H9 (cell line): ENCODE measurements around the gene TEX54. TPM values are rescaled to one million over a fixed set of nuclear protein-coding genes. Genes with fewer than 3 reads are reported as not detected.

Experiments
- DNase-seq: peaks from one replicate; pipeline ENCODE4 v3.0.0-alpha.2; 2017
- H2AFZ ChIP-seq: one replicate; pipeline ENCODE4 v1.6.1; 2013; ENCODE audit warnings: mild to moderate bottlenecking, low read length, control low read depth, moderate library complexity
- H2AK5ac ChIP-seq: 2 replicates; pipeline ENCODE4 v1.6.1; 2013; ENCODE audit warnings: low read length, control low read depth, mixed read lengths; ENCODE audit not compliant: insufficient read length
- H2BK120ac ChIP-seq: one replicate; pipeline ENCODE4 v1.6.1; 2013; ENCODE audit warnings: low read depth, mild to moderate bottlenecking, low read length, control low read depth, inconsistent platforms; ENCODE audit not compliant: poor library complexity, severe bottlenecking
- H2BK12ac ChIP-seq: 2 replicates; pipeline ENCODE4 v1.6.1; 2013; ENCODE audit warnings: low read length, control low read depth, mixed read lengths, low read depth; ENCODE audit not compliant: insufficient read length
- H2BK15ac ChIP-seq: 2 replicates; pipeline ENCODE4 v1.6.1; 2013; ENCODE audit warnings: low read depth, low read length, control low read depth
- H2BK20ac ChIP-seq: one replicate; pipeline ENCODE4 v1.6.1; 2013; ENCODE audit warnings: low read depth, mild to moderate bottlenecking, low read length, control low read depth, inconsistent platforms; ENCODE audit not compliant: poor library complexity, severe bottlenecking
- H2BK5ac ChIP-seq: 2 replicates; pipeline ENCODE4 v1.6.1; 2013; ENCODE audit warnings: low read length, control low read depth, mixed read lengths; ENCODE audit not compliant: insufficient read length
- H3K14ac ChIP-seq: 2 replicates; pipeline ENCODE4 v1.6.1; 2013; ENCODE audit warnings: low read length, control low read depth; ENCODE audit not compliant: insufficient read depth
- H3K18ac ChIP-seq: 2 replicates; pipeline ENCODE4 v1.6.1; 2013; ENCODE audit warnings: low read depth, mild to moderate bottlenecking, mixed read lengths, low read length, control low read depth; ENCODE audit not compliant: insufficient read length
- H3K23ac ChIP-seq: 2 replicates; pipeline ENCODE4 v1.6.1; 2013; ENCODE audit warnings: low read length, control low read depth, mixed read lengths, low read depth; ENCODE audit not compliant: insufficient read length
- H3K23me2 ChIP-seq: 2 replicates; pipeline ENCODE4 v1.6.1; 2013; ENCODE audit warnings: low read depth, mild to moderate bottlenecking, mixed read lengths, low read length, control low read depth; ENCODE audit not compliant: insufficient read length, poor library complexity, severe bottlenecking
- H3K27ac ChIP-seq: 2 replicates; pipeline ENCODE4 v1.5.1; 2013; ENCODE audit warnings: low read length, control low read depth, mixed read lengths, low read depth; ENCODE audit not compliant: insufficient read length
- H3K27me3 ChIP-seq: 2 replicates; pipeline ENCODE4 v1.6.1; 2013; ENCODE audit warnings: low read length, control low read depth, inconsistent platforms; ENCODE audit not compliant: insufficient read depth
- H3K4ac ChIP-seq: 2 replicates; pipeline ENCODE4 v1.6.1; 2013; ENCODE audit warnings: low read depth, mild to moderate bottlenecking, control low read depth, inconsistent platforms, low read length, moderate library complexity
- H3K4me1 ChIP-seq: 2 replicates; pipeline ENCODE4 v1.6.1; 2013; ENCODE audit warnings: low read length, control low read depth, inconsistent platforms; ENCODE audit not compliant: insufficient read depth
- H3K4me2 ChIP-seq: 2 replicates; pipeline ENCODE4 v1.6.1; 2013; ENCODE audit warnings: low read length, control low read depth, mixed read lengths; ENCODE audit not compliant: insufficient read length, insufficient read depth
- H3K56ac ChIP-seq: 2 replicates; pipeline ENCODE4 v1.6.1; 2013; ENCODE audit warnings: low read depth, mild to moderate bottlenecking, mixed read lengths, low read length, control low read depth; ENCODE audit not compliant: insufficient read length
- H3K79me1 ChIP-seq: 2 replicates; pipeline ENCODE4 v1.6.1; 2013; ENCODE audit warnings: low read depth, mild to moderate bottlenecking, moderate library complexity, low read length, control low read depth, inconsistent platforms; ENCODE audit not compliant: insufficient read depth, poor library complexity, severe bottlenecking
- H3K79me2 ChIP-seq: 2 replicates; pipeline ENCODE4 v1.6.1; 2013; ENCODE audit warnings: low read length, control low read depth, inconsistent platforms; ENCODE audit not compliant: insufficient read depth
- H3K9ac ChIP-seq: 2 replicates; pipeline ENCODE4 v1.6.1; 2013; ENCODE audit warnings: low read length, control low read depth, mixed read lengths; ENCODE audit not compliant: insufficient read length; ENCODE audit errors: extremely low read depth
- H3K9me3 ChIP-seq: one replicate; pipeline ENCODE4 v1.6.1; 2013; ENCODE audit warnings: low read depth, low read length, inconsistent platforms; ENCODE audit not compliant: control insufficient read depth
- H3T11ph ChIP-seq: one replicate; pipeline ENCODE4 v1.6.1; 2013; ENCODE audit warnings: mild to moderate bottlenecking, low read length, control low read depth, inconsistent platforms
- H4K20me1 ChIP-seq: one replicate; pipeline ENCODE4 v1.6.1; 2013; ENCODE audit not compliant: control insufficient read depth, insufficient read length, insufficient read depth
- H4K5ac ChIP-seq: 2 replicates; pipeline ENCODE4 v1.6.1; 2013; ENCODE audit warnings: low read depth, mild to moderate bottlenecking, mixed read lengths, low read length, control low read depth; ENCODE audit not compliant: insufficient read length
- H4K8ac ChIP-seq: replicated peaks from 2 replicates; pipeline ENCODE4 v1.6.1; 2013; ENCODE audit warnings: low read length, control low read depth, mixed read lengths, low read depth; ENCODE audit not compliant: insufficient read length
- H4K91ac ChIP-seq: 2 replicates; pipeline ENCODE4 v1.6.1; 2013; ENCODE audit warnings: low read depth, mild to moderate bottlenecking, moderate library complexity, mixed read lengths, low read length, control low read depth; ENCODE audit not compliant: insufficient read length
- H3K27ac Mint-ChIP-seq, 3 experiments: 2 replicates in 2 of 3; 3 replicates in 1 of 3; pipeline ENCODE4 v1.8.0; 2020 to 2021; ENCODE audit warnings: mixed read lengths in 3 of 3, mild to moderate bottlenecking in 1 of 3, moderate library complexity in 1 of 3
- H3K27me3 Mint-ChIP-seq: 2 replicates; pipeline ENCODE4 v1.8.0; 2021; ENCODE audit warnings: low read depth, mild to moderate bottlenecking, moderate library complexity, mixed read lengths
- H3K36me3 Mint-ChIP-seq, 3 experiments: 2 replicates in 2 of 3; 3 replicates in 1 of 3; pipeline ENCODE4 v1.8.0; 2020 to 2021; ENCODE audit warnings: low read depth in 3 of 3, mixed read lengths in 3 of 3; ENCODE audit not compliant: insufficient read depth in 1 of 3
- H3K4me1 Mint-ChIP-seq, 2 experiments: 2 replicates each; pipeline ENCODE4 v1.8.0; 2020; ENCODE audit warnings: mixed read lengths in 2 of 2
- H3K4me3 Mint-ChIP-seq, 2 experiments: 2 replicates in 1 of 2; 3 replicates in 1 of 2; pipeline ENCODE4 v1.8.0; 2020 to 2021; ENCODE audit warnings: mild to moderate bottlenecking in 2 of 2, mixed read lengths in 2 of 2, moderate library complexity in 1 of 2
- H3K9me3 Mint-ChIP-seq, 2 experiments: 2 replicates in 1 of 2; 3 replicates in 1 of 2; pipeline ENCODE4 v1.8.0; 2020; ENCODE audit warnings: mild to moderate bottlenecking in 2 of 2, mixed read lengths in 2 of 2, moderate library complexity in 1 of 2
- WGBS: extraction: QIAGEN DNeasy Blood & Tissue Kit; methylation state at CpG from one replicate; pipeline ENCODE4 v1.1.7; 2013; ENCODE audit warnings: missing lambda C conversion rate, low lambda C conversion rate, mixed read lengths; ENCODE audit not compliant: insufficient read length; ENCODE audit errors: extremely low coverage; 5-methylcytosine and 5-hydroxymethylcytosine counted together
- total RNA-seq: library from RNA; stranded (reverse); gene quantifications from 2 replicates; pipeline ENCODE4 v1.2.1, GENCODE V29; 2021
- TF ChIP-seq, protein P1 (sequence below): fragments of 200-600 bp; sonication (generic); conservative IDR thresholded peaks from 3 replicates; pipeline ENCODE4 v1.8.0; 2021; ENCODE audit warnings: antibody characterized with exemption, mild to moderate bottlenecking

The TEX54 gene
- total RNA-seq, 1 experiment from 2014 or later, result 1.2 TPM

GRCh38 chr11:62801071-62801470 is 31.6 kb downstream of the TEX54 start:
- no peaks in the 10 kb centered on the region for H4K20me1 ChIP-seq
- no peak overlapping the region for H3K56ac ChIP-seq
- Mint-ChIP-seq H3K4me1 (peaks cover 11 to 12% of the 10 kb centered on the region in 2 experiments), H3K27me3 (no peaks in the 10 kb centered on the region; the same call in 1 of the 2 replicates), H3K9me3 (no peaks in the 10 kb centered on the region), H3K4me3 (no peak overlapping the region), H3K27ac (no peak overlapping the region), H3K36me3 (peaks cover 53 to 75% (median 73%) of the 10 kb centered on the region in 3 experiments; a peak in 6 of 7 replicates)
- no peak overlapping the region for H3K23ac ChIP-seq
- no peak overlapping the region for H3K4ac ChIP-seq
- H3K27ac ChIP-seq, result no peak overlapping the region
- TF ChIP-seq, protein P1, sequence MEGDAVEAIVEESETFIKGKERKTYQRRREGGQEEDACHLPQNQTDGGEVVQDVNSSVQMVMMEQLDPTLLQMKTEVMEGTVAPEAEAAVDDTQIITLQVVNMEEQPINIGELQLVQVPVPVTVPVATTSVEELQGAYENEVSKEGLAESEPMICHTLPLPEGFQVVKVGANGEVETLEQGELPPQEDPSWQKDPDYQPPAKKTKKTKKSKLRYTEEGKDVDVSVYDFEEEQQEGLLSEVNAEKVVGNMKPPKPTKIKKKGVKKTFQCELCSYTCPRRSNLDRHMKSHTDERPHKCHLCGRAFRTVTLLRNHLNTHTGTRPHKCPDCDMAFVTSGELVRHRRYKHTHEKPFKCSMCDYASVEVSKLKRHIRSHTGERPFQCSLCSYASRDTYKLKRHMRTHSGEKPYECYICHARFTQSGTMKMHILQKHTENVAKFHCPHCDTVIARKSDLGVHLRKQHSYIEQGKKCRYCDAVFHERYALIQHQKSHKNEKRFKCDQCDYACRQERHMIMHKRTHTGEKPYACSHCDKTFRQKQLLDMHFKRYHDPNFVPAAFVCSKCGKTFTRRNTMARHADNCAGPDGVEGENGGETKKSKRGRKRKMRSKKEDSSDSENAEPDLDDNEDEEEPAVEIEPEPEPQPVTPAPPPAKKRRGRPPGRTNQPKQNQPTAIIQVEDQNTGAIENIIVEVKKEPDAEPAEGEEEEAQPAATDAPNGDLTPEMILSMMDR, result no peak
- H4K91ac ChIP-seq, result no peak overlapping the region
- H2BK12ac ChIP-seq, result no peak overlapping the region
- no peak overlapping the region for H3K9ac ChIP-seq
- H2BK5ac ChIP-seq, result no peak overlapping the region
- H2BK120ac ChIP-seq, result no peak overlapping the region
- H3K14ac ChIP-seq, result no peak overlapping the region
- H4K8ac ChIP-seq, result no peak overlapping the region
- peaks cover 6% of the 10 kb centered on the region; the same call in 1 of the 2 replicates for H3K79me2 ChIP-seq
- H2AFZ ChIP-seq, result no peak overlapping the region
- H3K4me2 ChIP-seq, result no peak overlapping the region
- H3T11ph ChIP-seq, result no peak overlapping the region
- H2AK5ac ChIP-seq, result no peak overlapping the region
- H3K23me2 ChIP-seq, result peaks cover 9% of the 10 kb centered on the region
- no peak overlapping the region for H3K18ac ChIP-seq
- H3K79me1 ChIP-seq, result peaks cover 2% of the 10 kb centered on the region
- H3K4me1 ChIP-seq, result no peaks in the 10 kb centered on the region
- DNase-seq, result no peak
- no peaks in the 10 kb centered on the region for H3K9me3 ChIP-seq
- no peak overlapping the region for H2BK15ac ChIP-seq
- no peak overlapping the region for H2BK20ac ChIP-seq
- no peaks in the 10 kb centered on the region for H3K27me3 ChIP-seq
- H4K5ac ChIP-seq, result no peak overlapping the region
- WGBS, result no CpG with 5 or more reads among the region's 4 CpGs
